ENCODE measurements around the gene GPR18. TPM values are rescaled to one million over a fixed set of nuclear protein-coding genes. Genes with fewer than 3 reads are reported as not detected.

GPR18 gene
- total and polyA plus RNA-seq, 2 of the 13 experiments (the other 11 are each of a cell fraction or from before 2014, with no cell fraction given), result not detected

- BruUV-seq (replicated peaks), result no TSS peak
- Histone ChIP-seq H3K79me2 (ENCODE audit: insufficient read depth, low read length) (no peaks in the 10 kb centered on the region), H4K20me1 (ENCODE audit: insufficient read depth, low read length) (peaks cover 3% of the 10 kb centered on the region; the same call in 1 of the 2 replicates), H3K36me3 (replicated peaks in 1 of 2; ENCODE audit: control insufficient read depth in 1 of 2, insufficient read depth in 2 of 2, low read length in 2 of 2) (peaks cover 7 to 12% of the 10 kb centered on the region in 2 experiments; a peak in 4 of 5 replicates), H3K27me3 (ENCODE audit: control insufficient read depth in 1 of 2, insufficient read depth in 2 of 2, low read length in 2 of 2) (no peaks in the 10 kb centered on the region), H3K4me3 (replicated peaks in 1 of 3; ENCODE audit: insufficient read depth in 1 of 3, low read depth in 2 of 3, low read length in 3 of 3) (no peak overlapping the region), H3K4me1 (ENCODE audit: insufficient read depth, low read length) (peaks cover 22% of the 10 kb centered on the region), H2AFZ (ENCODE audit: low read length) (no peak overlapping the region), H3K27ac (ENCODE audit: extremely low read length, insufficient read depth, low read length) (no peak overlapping the region), H3K4me2 (ENCODE audit: low read depth, low read length) (no peak overlapping the region), H3K9ac (ENCODE audit: insufficient read depth, low read depth, low read length) (no peak overlapping the region), H3K9me3 (ENCODE audit: low read length) (no peaks in the 10 kb centered on the region)
- ChIA-PET CTCF (ENCODE audit: low intra/inter-chr PET ratio, low total read pairs) (no interaction called here), POLR2A (interaction anchor here (1.1 kb wide), 1 partner anchor 56 kb away, joined by 4 read pairs; the partner anchor contains the start of gene UBAC2)
- intact Hi-C loops (cut with micrococcal nuclease; ENCODE audit: unreplicated experiment) (no loop called here), in situ Hi-C loops (cut with HindIII; ENCODE audit: extremely low pct_ligation_motif_present, low pct_unique_long_range_greater_than_20kb) (no loop called here)
- DNase-seq (ENCODE audit: low spot score) (no peak), FAIRE-seq (no peak), ATAC-seq (no peak)
- WGBS (ENCODE audit: low lambda C conversion rate), result 99% methylated on average over 3 of the region's 3 CpGs
- TF ChIP-seq ZNF292 (CRISPR knock-in tag; IDR thresholded peaks at IDR 0.05; ENCODE audit: borderline replicate concordance, low read depth) (no peak), ZNF777 (CRISPR knock-in tag; IDR thresholded peaks at IDR 0.05) (no peak), EEA1 (CRISPR knock-in tag; IDR thresholded peaks at IDR 0.05; ENCODE audit: borderline replicate concordance) (no peak), TCF7 (IDR thresholded peaks at IDR 0.05; ENCODE audit: low read depth) (no peak), ZZZ3 (CRISPR knock-in tag; IDR thresholded peaks at IDR 0.05; ENCODE audit: borderline replicate concordance) (no peak), SP2 (CRISPR knock-in tag; IDR thresholded peaks at IDR 0.05) (no peak), ZFAT (CRISPR knock-in tag; conservative IDR thresholded peaks at IDR 0.05) (no peak), ZFP41 (CRISPR knock-in tag; IDR thresholded peaks at IDR 0.05; ENCODE audit: borderline replicate concordance) (no peak), ZSCAN25 (CRISPR knock-in tag; IDR thresholded peaks at IDR 0.05) (no peak), SMAD3 (CRISPR knock-in tag; IDR thresholded peaks at IDR 0.05) (no peak), LCORL (IDR thresholded peaks at IDR 0.05) (no peak), LCORL (CRISPR knock-in tag; IDR thresholded peaks at IDR 0.05) (no peak), TSC22D2 (CRISPR knock-in tag; IDR thresholded peaks at IDR 0.05; ENCODE audit: borderline replicate concordance) (no peak), ZNF619 (CRISPR knock-in tag; IDR thresholded peaks at IDR 0.05) (no peak), NFYB (CRISPR knock-in tag; IDR thresholded peaks at IDR 0.05) (no peak)
These were observed 1.5 kb downstream of the GPR18 start for GRCh38 chr13:99256709-99257108.
